Central memory CD8-positive, alpha-beta T cell (primary cell): ENCODE results near the gene CTBP2.
"Not testable (repeated sequence)": the region's sequence is repeated elsewhere in the genome, so short reads cannot be mapped to it uniquely, and the experiment has no call there.

Experiments used
- ATAC-seq: fragments of 150-1000 bp; cut with Tn5 transposase; replicated peaks from 2 replicates; pipeline ENCODE4 v1.10.0; 2022; ENCODE audit warnings: mild to moderate bottlenecking, moderate FRiP score, moderate number of reproducible peaks; ENCODE audit not compliant: poor library complexity, severe bottlenecking; ENCODE audit errors: extremely low read depth
- DNase-seq, 2 donors: peaks; one replicate each; pipeline ENCODE4 v3.0.0; 2021; ENCODE audit warnings: low spot score in 2 of 2
- H3K27ac Mint-ChIP-seq: one replicate; pipeline ENCODE4 v1.8.0; 2022; ENCODE audit warnings: low read depth, mild to moderate bottlenecking, moderate library complexity, mixed read lengths
- H3K27me3 Mint-ChIP-seq: one replicate; pipeline ENCODE4 v1.8.0; 2022; ENCODE audit warnings: mixed read lengths
- H3K36me3 Mint-ChIP-seq: one replicate; pipeline ENCODE4 v1.8.0; 2022; ENCODE audit warnings: mild to moderate bottlenecking, moderate library complexity, mixed read lengths; ENCODE audit not compliant: insufficient read depth
- H3K4me1 Mint-ChIP-seq: one replicate; pipeline ENCODE4 v1.8.0; 2022; ENCODE audit warnings: mixed read lengths
- H3K4me3 Mint-ChIP-seq: one replicate; pipeline ENCODE4 v1.8.0; 2022; ENCODE audit warnings: mild to moderate bottlenecking, moderate library complexity, mixed read lengths
- H3K9me3 Mint-ChIP-seq: one replicate; pipeline ENCODE4 v1.8.0; 2022; ENCODE audit warnings: mixed read lengths

CTBP2 gene

DNA sequence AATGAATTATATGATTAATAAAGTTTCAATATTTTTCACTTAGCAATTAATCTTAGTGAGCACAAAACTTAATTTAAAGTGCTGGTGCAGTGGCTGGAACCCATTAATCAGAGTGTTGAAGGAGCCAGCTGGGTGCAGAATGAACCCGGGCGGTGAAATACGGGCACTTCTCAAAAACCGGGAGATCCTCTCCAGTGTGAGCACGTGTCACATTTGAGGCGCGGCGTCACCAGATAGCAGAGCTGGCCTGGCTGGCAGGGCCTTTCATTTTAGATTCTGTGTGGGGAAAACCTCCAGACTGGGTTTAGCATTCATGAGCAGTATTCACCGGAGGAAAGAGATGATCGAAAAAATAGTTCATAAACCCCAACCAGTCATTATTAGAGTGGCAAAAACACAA lies 34.5 kb upstream of the CTBP2 start:
- H3K36me3 Mint-ChIP-seq, result no peaks in the 10 kb centered on the region
- H3K4me1 Mint-ChIP-seq, result no peaks in the 10 kb centered on the region
- H3K9me3 Mint-ChIP-seq, result no peaks in the 10 kb centered on the region
- ATAC-seq, result no peak
- no peak for DNase-seq
- no peak overlapping the region for H3K4me3 Mint-ChIP-seq
- H3K27ac Mint-ChIP-seq, result no peak overlapping the region
- peaks cover 18% of the 10 kb centered on the region for H3K27me3 Mint-ChIP-seq

DNA sequence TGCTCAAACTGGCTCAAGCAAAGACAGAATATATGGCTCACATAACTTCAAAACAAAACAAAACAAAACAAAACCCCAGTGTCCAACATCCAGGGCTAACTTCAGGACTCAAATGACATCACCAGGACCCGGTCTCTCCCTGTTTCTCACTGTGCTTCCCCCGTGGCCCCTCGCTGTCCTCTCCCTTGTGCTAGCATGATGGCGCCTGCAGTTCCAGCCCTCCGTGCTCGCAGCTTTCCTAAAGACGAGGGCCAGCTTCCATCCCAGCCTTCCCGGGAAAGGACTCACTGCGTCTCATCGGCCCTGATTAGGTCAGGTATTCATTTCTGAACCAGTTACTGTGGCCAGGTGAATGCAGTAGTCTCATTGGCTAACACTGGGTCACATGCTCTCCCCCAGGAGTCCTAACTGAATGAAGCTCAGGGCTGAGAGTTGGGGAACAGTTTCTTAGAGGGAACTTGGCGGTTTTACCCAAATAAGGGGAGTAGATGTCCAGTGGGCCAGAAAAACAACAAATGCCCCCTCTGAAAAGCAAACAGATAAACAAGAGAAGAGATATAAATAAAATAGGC lies 33.0 kb upstream of the CTBP2 start:
- Mint-ChIP-seq H3K9me3 (no peaks in the 10 kb centered on the region), H3K36me3 (no peaks in the 10 kb centered on the region), H3K27ac (no peak overlapping the region), H3K4me3 (no peak overlapping the region), H3K4me1 (no peaks in the 10 kb centered on the region), H3K27me3 (peaks cover 17% of the 10 kb centered on the region)
- DNase-seq (no peak), ATAC-seq (no peak)

DNA sequence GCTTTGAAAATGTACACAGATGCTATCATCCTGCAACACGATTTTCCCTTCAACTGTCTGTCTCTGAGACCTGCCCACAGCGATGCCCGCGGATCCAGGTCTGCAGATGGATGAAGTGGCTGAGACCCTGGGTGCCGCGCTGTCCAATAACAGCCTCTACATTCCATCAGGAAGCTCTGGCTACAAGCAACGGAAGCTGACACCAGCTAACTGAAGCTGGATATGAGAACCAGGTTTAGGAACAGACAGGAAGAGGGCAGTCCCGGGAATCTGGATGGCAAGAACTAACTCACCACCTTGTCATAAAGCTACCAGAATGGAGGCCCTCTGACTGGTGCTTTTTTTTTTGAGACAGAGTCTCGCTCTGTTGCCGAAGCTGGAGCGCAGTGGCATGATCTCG lies 32.3 kb upstream of the CTBP2 start:
- Mint-ChIP-seq H3K4me1 (no peaks in the 10 kb centered on the region), H3K36me3 (no peaks in the 10 kb centered on the region), H3K9me3 (no peaks in the 10 kb centered on the region), H3K4me3 (no peak overlapping the region), H3K27me3 (peaks cover 19% of the 10 kb centered on the region), H3K27ac (no peak overlapping the region)
- no peak for ATAC-seq
- no peak for DNase-seq

DNA sequence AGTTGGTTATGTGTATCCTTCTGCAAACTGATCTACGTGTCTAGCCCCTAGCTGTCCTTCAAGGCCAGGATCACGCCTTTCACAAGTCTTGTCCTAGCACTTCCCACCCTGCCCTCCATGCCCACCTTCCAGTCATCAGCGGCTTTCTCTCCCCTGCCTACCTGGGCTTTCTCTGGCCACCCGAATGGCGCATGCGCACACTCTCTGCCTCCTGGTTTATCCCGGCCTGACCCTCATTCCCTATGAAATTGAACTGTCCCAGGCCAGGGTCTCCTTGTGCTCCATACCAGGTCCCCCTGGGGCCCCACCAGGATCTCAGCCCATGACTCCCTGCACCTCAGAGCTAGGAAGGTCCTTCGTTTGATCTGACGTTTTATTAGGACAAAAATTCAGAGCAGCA lies 31.6 kb upstream of the CTBP2 start:
- Mint-ChIP-seq H3K9me3 (no peaks in the 10 kb centered on the region), H3K4me1 (no peaks in the 10 kb centered on the region), H3K36me3 (no peaks in the 10 kb centered on the region), H3K4me3 (no peak overlapping the region), H3K27me3 (peaks cover 22% of the 10 kb centered on the region), H3K27ac (no peak overlapping the region)
- ATAC-seq (no peak), DNase-seq (no peak)

- ATAC-seq (no peak), DNase-seq (no peak)
- Mint-ChIP-seq H3K4me3 (no peak overlapping the region), H3K27ac (no peak overlapping the region), H3K36me3 (peaks cover 1% of the 10 kb centered on the region), H3K9me3 (no peaks in the 10 kb centered on the region), H3K4me1 (no peaks in the 10 kb centered on the region), H3K27me3 (peaks cover 24% of the 10 kb centered on the region)
Measured at GRCh38 chr10:125190946-125191345, 30.6 kb upstream of the CTBP2 start.

- Mint-ChIP-seq H3K4me1 (no peaks in the 10 kb centered on the region), H3K27me3 (peaks cover 29% of the 10 kb centered on the region), H3K9me3 (no peaks in the 10 kb centered on the region), H3K36me3 (peaks cover 1% of the 10 kb centered on the region), H3K4me3 (no peak overlapping the region), H3K27ac (no peak overlapping the region)
- no peak for DNase-seq
- no peak for ATAC-seq
Measured at GRCh38 chr10:125190414-125190813, 30.1 kb upstream of the CTBP2 start.

- no peak overlapping the region for H3K4me3 Mint-ChIP-seq
- no peak overlapping the region for H3K27ac Mint-ChIP-seq
- DNase-seq (no peak), ATAC-seq (no peak)
- no peaks in the 10 kb centered on the region for H3K4me1 Mint-ChIP-seq
- H3K9me3 Mint-ChIP-seq, result no peaks in the 10 kb centered on the region
- H3K36me3 Mint-ChIP-seq, result peaks cover 1% of the 10 kb centered on the region
- H3K27me3 Mint-ChIP-seq, result peaks cover 37% of the 10 kb centered on the region
Measured at GRCh38 chr10:125189162-125189561, 28.8 kb upstream of the CTBP2 start.

- no peak overlapping the region for H3K4me3 Mint-ChIP-seq
- H3K27me3 Mint-ChIP-seq, result peaks cover 54% of the 10 kb centered on the region
- no peaks in the 10 kb centered on the region for H3K4me1 Mint-ChIP-seq
- no peak overlapping the region for H3K27ac Mint-ChIP-seq
- DNase-seq, result no peak
- no peaks in the 10 kb centered on the region for H3K9me3 Mint-ChIP-seq
- peaks cover 1% of the 10 kb centered on the region for H3K36me3 Mint-ChIP-seq
- no peak for ATAC-seq
Measured at GRCh38 chr10:125187238-125188194, 27.2 kb upstream of the CTBP2 start.

- Mint-ChIP-seq H3K9me3 (no peaks in the 10 kb centered on the region), H3K36me3 (peaks cover 1% of the 10 kb centered on the region), H3K4me3 (no peak overlapping the region), H3K27ac (no peak overlapping the region), H3K4me1 (no peaks in the 10 kb centered on the region), H3K27me3 (peaks cover 63% of the 10 kb centered on the region)
- ATAC-seq (no peak), DNase-seq (no peak)
Measured at GRCh38 chr10:125186431-125187170, 26.2 kb upstream of the CTBP2 start.

DNA sequence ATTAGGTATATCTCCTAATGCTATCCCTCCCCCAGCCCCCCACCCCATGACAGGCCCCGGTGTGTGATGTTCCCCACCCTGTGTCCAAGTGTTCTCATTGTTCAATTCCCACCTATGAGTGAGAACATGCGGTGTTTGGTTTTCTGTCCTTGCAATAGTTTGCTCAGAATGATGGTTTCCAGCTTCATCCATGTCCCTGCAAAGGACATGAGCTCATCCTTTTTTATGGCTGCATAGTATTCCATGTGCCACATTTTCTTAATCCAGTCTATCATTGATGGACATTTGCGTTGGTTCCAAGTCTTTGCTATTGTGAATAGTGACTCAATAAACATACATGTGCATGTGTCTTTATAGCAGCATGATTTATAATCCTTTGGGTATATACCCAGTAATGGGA lies 18.7 kb upstream of the CTBP2 start:
- not testable (repeated sequence) for H3K4me1 Mint-ChIP-seq, H3K4me3 Mint-ChIP-seq, H3K9me3 Mint-ChIP-seq, ATAC-seq, H3K27ac Mint-ChIP-seq, DNase-seq, H3K36me3 Mint-ChIP-seq
- H3K27me3 Mint-ChIP-seq, result peaks cover 57% of the 10 kb centered on the region

GRCh38 chr10:125177641-125178640 lies 17.6 kb upstream of the CTBP2 start:
- ATAC-seq (no peak), DNase-seq (no peak)
- Mint-ChIP-seq H3K4me1 (no peaks in the 10 kb centered on the region), H3K4me3 (no peak overlapping the region), H3K36me3 (no peaks in the 10 kb centered on the region), H3K27me3 (peaks cover 50% of the 10 kb centered on the region), H3K27ac (no peak overlapping the region), H3K9me3 (no peaks in the 10 kb centered on the region)

- DNase-seq (no peak), ATAC-seq (no peak)
- Mint-ChIP-seq H3K27me3 (peaks cover 28% of the 10 kb centered on the region), H3K9me3 (no peaks in the 10 kb centered on the region), H3K27ac (no peak overlapping the region), H3K36me3 (no peaks in the 10 kb centered on the region), H3K4me3 (no peak overlapping the region), H3K4me1 (no peaks in the 10 kb centered on the region)
Measured at GRCh38 chr10:125175807-125176206, 15.4 kb upstream of the CTBP2 start.
